ENCODE data around the gene DSTN. TPM values are rescaled to one million over a fixed set of nuclear protein-coding genes. Genes with fewer than 3 reads are reported as not detected.

Gene DSTN
- total RNA-seq, 1 experiment from 2014 or later = 412 TPM

DNA sequence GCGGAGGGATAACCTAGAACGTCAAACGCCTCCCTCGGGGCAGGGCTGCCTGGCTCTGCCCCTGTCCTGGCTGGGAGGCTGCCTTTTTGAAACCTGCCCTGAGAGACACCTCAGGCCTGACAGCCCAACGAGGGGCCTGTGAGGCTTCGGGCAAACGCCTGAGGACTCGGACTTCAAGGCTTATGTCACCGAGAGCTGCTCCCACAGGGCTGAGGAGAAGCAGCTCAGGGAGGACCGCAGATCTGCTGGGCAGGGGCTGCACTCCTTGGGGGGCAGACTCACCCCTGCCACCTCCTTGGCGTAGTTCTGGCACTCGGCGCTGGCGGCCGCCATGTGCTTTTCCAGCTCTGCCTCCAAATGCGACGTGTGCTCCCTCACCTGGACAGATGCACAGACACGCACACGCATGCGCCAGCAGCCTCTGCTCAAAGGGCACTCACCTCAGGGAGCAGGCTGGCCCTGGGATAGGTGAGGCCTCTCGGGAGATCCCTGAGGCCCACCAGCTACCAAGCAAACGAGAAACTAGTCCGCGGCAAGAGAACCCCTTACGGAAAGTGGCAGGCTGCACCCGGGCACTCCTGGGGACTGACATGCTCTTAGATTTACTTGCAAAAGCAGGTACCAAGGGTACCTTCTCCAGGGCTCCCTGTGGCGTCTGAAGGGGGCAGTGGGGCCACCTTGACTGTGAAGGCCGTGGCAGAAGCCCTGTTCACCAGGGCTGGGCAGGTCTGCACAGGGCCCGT lies 49.6 kb downstream of the DSTN start:
- in situ Hi-C loops (cut with HindIII; ENCODE audit: low pct_unique_long_range_greater_than_20kb, low sequenced_read_pairs) (no loop called here), intact Hi-C loops (cut with micrococcal nuclease; ENCODE audit: unreplicated experiment) (no loop called here)
- ChIA-PET POLR2A (no interaction called here), CTCF (interaction anchor here (0.6 kb wide), 1 partner anchor 223 kb away, joined by 4 read pairs; no protein-coding TSS in a partner anchor)
- BruUV-seq (replicated peaks) = no TSS peak
- TF ChIP-seq SIN3A (IDR thresholded peaks at IDR 0.05; ENCODE audit: borderline replicate concordance, insufficient read depth, low read depth, low read length) = no peak
- TF ChIP-seq, protein P1, sequence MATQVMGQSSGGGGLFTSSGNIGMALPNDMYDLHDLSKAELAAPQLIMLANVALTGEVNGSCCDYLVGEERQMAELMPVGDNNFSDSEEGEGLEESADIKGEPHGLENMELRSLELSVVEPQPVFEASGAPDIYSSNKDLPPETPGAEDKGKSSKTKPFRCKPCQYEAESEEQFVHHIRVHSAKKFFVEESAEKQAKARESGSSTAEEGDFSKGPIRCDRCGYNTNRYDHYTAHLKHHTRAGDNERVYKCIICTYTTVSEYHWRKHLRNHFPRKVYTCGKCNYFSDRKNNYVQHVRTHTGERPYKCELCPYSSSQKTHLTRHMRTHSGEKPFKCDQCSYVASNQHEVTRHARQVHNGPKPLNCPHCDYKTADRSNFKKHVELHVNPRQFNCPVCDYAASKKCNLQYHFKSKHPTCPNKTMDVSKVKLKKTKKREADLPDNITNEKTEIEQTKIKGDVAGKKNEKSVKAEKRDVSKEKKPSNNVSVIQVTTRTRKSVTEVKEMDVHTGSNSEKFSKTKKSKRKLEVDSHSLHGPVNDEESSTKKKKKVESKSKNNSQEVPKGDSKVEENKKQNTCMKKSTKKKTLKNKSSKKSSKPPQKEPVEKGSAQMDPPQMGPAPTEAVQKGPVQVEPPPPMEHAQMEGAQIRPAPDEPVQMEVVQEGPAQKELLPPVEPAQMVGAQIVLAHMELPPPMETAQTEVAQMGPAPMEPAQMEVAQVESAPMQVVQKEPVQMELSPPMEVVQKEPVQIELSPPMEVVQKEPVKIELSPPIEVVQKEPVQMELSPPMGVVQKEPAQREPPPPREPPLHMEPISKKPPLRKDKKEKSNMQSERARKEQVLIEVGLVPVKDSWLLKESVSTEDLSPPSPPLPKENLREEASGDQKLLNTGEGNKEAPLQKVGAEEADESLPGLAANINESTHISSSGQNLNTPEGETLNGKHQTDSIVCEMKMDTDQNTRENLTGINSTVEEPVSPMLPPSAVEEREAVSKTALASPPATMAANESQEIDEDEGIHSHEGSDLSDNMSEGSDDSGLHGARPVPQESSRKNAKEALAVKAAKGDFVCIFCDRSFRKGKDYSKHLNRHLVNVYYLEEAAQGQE (IDR thresholded peaks at IDR 0.05; ENCODE audit: insufficient read depth in 1 of 2, low read depth in 2 of 2, low read length in 1 of 2) = no peak
- TF ChIP-seq POLR2AphosphoS5 (IDR thresholded peaks at IDR 0.05; ENCODE audit: low read depth, low read length) = no peak
- TF ChIP-seq, protein P2, sequence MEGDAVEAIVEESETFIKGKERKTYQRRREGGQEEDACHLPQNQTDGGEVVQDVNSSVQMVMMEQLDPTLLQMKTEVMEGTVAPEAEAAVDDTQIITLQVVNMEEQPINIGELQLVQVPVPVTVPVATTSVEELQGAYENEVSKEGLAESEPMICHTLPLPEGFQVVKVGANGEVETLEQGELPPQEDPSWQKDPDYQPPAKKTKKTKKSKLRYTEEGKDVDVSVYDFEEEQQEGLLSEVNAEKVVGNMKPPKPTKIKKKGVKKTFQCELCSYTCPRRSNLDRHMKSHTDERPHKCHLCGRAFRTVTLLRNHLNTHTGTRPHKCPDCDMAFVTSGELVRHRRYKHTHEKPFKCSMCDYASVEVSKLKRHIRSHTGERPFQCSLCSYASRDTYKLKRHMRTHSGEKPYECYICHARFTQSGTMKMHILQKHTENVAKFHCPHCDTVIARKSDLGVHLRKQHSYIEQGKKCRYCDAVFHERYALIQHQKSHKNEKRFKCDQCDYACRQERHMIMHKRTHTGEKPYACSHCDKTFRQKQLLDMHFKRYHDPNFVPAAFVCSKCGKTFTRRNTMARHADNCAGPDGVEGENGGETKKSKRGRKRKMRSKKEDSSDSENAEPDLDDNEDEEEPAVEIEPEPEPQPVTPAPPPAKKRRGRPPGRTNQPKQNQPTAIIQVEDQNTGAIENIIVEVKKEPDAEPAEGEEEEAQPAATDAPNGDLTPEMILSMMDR (IDR thresholded peaks at IDR 0.05) = no peak
- no peak for TF ChIP-seq TCF7L2 (IDR thresholded peaks at IDR 0.05; ENCODE audit: low read depth, low read length)
- Histone ChIP-seq H3K27ac (ENCODE audit: low read length) (no peak overlapping the region), H3K4me3 (ENCODE audit: low read depth in 2 of 2, low read length in 2 of 2) (no peak overlapping the region), H3K27me3 (ENCODE audit: control insufficient read depth, insufficient read depth, low read length) (no peaks in the 10 kb centered on the region), H3K36me3 (ENCODE audit: control insufficient read depth, insufficient read depth, low read length) (no peaks in the 10 kb centered on the region; the same call in 1 of the 2 replicates), H3K9me3 (ENCODE audit: control insufficient read depth, insufficient read depth, low read depth, low read length) (no peaks in the 10 kb centered on the region), H3K4me1 (ENCODE audit: control insufficient read depth, insufficient read depth, low read length) (peaks cover 12% of the 10 kb centered on the region)
- DNase-seq (ENCODE audit: low read depth, low spot score) = no peak
- ATAC-seq = no peak

DNA sequence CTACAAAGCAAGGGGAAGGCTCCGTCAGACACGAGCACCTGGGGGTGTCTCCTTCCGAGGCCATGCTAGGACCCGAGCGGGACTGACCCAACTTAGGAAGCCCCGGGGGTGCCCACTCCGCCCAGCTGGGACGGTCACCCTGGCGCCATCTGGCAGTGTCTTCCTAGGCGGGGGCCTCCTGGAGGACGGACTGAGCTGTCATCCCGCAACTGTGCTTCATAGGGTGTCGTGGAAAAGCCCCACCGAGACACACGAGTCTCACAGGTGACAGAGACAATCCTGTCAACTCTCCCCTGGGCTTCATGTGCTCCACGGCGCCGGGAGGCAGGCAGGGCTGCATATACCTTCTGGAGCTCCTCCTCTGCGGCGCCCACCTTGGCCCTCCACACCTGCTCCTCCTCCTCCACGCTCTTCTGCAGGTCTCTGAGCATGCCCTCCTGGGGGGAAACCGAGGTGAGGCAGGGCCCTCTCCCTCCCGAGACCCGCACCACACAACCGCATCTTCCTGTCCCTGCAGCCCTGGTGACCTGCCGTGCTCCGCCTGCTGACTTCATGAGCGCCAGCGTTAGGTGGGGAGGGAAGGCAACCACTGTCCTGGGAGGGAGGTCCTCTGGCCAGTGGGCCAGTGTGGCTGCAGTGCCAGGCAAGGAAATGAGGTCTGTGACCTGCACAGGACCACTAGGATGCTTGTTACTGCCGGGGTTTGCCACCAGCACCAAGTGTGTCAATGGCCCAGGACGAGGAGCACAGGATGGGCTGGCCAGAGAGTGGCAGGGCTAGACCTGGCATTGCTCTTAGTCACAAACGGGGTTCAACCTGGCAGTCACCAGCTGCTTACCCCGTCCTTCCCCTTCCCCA lies 50.7 kb downstream of the DSTN start:
- intact Hi-C loops (cut with micrococcal nuclease; ENCODE audit: unreplicated experiment) (no loop called here), in situ Hi-C loops (cut with HindIII; ENCODE audit: low pct_unique_long_range_greater_than_20kb, low sequenced_read_pairs) (no loop called here)
- POLR2A ChIA-PET = no interaction called here
- Histone ChIP-seq H3K9me3 (ENCODE audit: control insufficient read depth, insufficient read depth, low read depth, low read length) (no peaks in the 10 kb centered on the region), H3K27ac (ENCODE audit: low read length) (no peak overlapping the region), H3K27me3 (ENCODE audit: control insufficient read depth, insufficient read depth, low read length) (no peaks in the 10 kb centered on the region), H3K4me3 (ENCODE audit: low read depth in 2 of 2, low read length in 2 of 2) (no peak overlapping the region), H3K4me1 (ENCODE audit: control insufficient read depth, insufficient read depth, low read length) (peaks cover 6% of the 10 kb centered on the region), H3K36me3 (ENCODE audit: control insufficient read depth, insufficient read depth, low read length) (no peaks in the 10 kb centered on the region; the same call in 1 of the 2 replicates)
- BruUV-seq (replicated peaks) = no TSS peak
- DNase-seq (ENCODE audit: low read depth, low spot score) (no peak), ATAC-seq (no peak)
- TF ChIP-seq TCF7L2 (IDR thresholded peaks at IDR 0.05; ENCODE audit: low read depth, low read length) (no peak), SIN3A (IDR thresholded peaks at IDR 0.05; ENCODE audit: borderline replicate concordance, insufficient read depth, low read depth, low read length) (no peak), POLR2AphosphoS5 (IDR thresholded peaks at IDR 0.05; ENCODE audit: low read depth, low read length) (no peak)
- TF ChIP-seq, protein P2 (IDR thresholded peaks at IDR 0.05) = no peak
- TF ChIP-seq, protein P1 (IDR thresholded peaks at IDR 0.05; ENCODE audit: insufficient read depth in 1 of 2, low read depth in 2 of 2, low read length in 1 of 2) = no peak
- CTCF ChIA-PET = interaction anchor here (0.5 kb wide), 1 partner anchor 116 kb away, joined by 4 read pairs; no protein-coding TSS in a partner anchor

All from Panc1 (cell line).